Hepatocyte (in vitro differentiated cells): ENCODE measurements around the gene GRAMD1C.

Source experiments
- CTCF ChIP-seq: fragments of 200-600 bp; sonication (generic); IDR thresholded peaks from 2 replicates; pipeline ENCODE4 v1.5.1; 2016; ENCODE audit warnings: antibody characterized with exemption, mild to moderate bottlenecking; ENCODE audit not compliant: poor library complexity
- EZH2phosphoT487 ChIP-seq: fragments of 200-600 bp; sonication (generic); IDR thresholded peaks from one replicate; pipeline ENCODE4 v1.6.1; 2018; ENCODE audit warnings: antibody characterized with exemption, mild to moderate bottlenecking, low read depth, moderate library complexity; ENCODE audit not compliant: unreplicated experiment, severe bottlenecking

- TF ChIP-seq CTCF = no peak
- no peak for TF ChIP-seq EZH2phosphoT487
These were observed 130.4 kb downstream of the GRAMD1C start for GRCh38 chr3:113968986-113969385.
